Hepatic stellate cell (primary cell): ENCODE measurements around the gene FAM180B.

ENCODE experiments used
- DNase-seq: peaks from one replicate; pipeline ENCODE4 v3.0.0; 2011; ENCODE audit warnings: low spot score

The FAM180B gene

DNA sequence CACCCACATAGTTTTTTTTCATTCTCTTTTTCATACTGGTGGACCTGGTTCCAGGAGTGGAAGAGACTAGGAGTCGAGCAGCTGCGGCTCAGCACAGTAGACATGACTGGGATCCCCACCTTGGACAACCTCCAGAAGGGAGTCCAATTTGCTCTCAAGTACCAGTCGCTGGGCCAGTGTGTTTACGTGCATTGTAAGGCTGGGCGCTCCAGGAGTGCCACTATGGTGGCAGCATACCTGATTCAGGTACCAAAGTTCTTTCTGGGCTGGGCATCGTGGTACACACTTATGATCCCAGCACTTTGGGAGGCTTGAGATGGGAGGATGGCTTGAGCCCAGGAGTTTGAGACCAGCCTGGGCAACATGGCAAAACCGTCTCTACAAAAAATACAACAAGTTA is 16.8 kb upstream of the FAM180B start:
- no peak for DNase-seq

- no peak for DNase-seq
Observed at GRCh38 chr11:47570651-47571356, 15.7 kb upstream of the FAM180B start.

GRCh38 chr11:47571357-47571729 is 15.1 kb upstream of the FAM180B start:
- DNase-seq, result no peak

DNA sequence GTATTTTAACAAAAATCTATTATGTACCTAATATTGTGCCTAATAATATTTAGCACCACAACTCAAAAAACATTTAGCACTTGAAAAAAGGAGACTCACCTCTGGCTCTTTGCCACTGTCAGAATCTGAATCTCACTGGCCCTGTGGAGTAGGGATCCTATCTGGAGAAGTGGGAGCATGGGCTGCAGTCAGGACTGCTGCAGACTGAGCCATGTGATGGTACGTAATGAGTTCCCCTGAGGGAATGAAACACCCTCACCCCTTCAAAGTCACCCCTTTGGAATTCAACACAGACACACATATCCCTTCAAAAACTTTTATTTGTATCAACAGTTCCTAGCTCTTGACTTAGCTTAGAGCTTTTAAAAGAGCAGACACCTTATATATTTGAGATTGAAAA is 14.6 kb upstream of the FAM180B start:
- peak; percentile 82 for DNase-seq

- DNase-seq, result no peak
Observed at GRCh38 chr11:47572715-47573255, 13.7 kb upstream of the FAM180B start.

DNA sequence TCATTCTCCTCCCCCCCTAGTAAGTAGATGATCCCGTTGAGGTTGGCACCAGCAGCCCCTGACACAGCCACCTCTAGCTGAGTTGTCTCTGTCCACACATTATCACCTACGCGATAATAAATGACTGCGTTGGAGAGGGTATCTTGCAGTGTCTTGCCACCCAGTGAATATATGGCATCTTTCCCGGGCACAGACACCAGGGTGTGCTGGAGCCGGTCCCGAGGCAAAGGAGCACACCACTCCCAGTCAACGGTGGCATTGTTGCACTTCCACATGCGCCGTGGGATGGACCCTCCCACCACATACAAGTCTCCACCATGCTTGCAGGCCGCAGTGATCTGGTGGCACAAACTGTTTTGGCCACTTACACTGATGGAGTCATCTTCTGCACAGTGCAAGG is 13.2 kb upstream of the FAM180B start:
- no peak for DNase-seq

- DNase-seq, result no peak
Observed at GRCh38 chr11:47577460-47578041, 8.9 kb upstream of the FAM180B start.

DNA sequence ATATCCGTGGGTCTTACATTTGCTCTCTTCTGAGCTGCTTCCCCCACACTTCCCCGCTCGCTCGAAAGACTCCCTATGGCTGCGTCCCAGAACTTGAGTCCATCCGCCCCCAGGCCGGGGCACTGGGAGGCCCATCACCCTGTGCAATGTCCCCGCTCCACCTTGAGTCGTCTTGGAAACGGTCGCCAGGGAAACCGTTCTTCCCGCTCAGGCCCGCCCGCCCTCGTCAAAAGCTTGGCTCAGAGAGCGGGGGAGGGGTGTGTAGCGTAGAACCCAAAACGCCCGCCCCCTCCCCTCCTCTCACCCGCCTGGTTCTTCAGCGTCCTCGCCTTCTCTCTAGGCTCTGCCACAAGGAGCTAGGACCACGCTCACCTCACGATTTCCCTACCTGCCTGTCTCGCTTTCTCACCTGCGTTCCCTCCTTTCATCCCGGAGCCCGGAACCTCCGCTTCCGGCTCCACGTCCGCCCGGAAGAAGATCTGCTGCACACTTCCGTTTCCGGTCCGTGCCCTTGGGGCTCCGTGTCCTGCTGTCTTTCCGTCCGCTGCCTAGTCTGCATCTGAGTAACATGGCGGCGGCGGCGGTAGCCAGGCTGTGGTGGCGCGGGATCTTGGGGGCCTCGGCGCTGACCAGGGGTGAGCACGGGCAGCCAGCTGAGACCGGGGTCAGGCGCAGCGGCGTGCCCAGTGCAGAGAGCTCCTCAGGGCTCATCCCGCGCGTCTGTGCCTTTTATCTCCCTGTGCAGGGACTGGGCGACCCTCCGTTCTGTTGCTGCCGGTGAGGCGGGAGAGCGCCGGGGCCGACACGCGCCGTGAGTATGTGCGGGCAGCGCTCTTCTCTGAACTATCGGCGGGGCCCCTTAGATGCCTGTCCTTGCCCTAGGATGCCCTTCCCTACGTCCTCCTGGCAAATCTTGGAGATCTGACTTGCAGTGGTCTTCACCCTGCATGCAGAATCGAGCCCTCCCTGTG is 7.7 kb upstream of the FAM180B start, which contains the start of the genes KBTBD4 and NDUFS3:
KBTBD4 (minus strand) TSS at position 447 of the 971 bp plus-strand sequence; CDS start at position 428, 19 bp downstream.
NDUFS3 (plus strand) TSS at position 551 of the 971 bp plus-strand sequence; CDS start at position 569, 18 bp downstream.
- peak; percentile 89 for DNase-seq

- no peak for DNase-seq
Observed at GRCh38 chr11:47583844-47584243, 2.6 kb upstream of the FAM180B start.

- no peak for DNase-seq
Observed at GRCh38 chr11:47587039-47587716, 700 bp downstream of the FAM180B start.

DNA sequence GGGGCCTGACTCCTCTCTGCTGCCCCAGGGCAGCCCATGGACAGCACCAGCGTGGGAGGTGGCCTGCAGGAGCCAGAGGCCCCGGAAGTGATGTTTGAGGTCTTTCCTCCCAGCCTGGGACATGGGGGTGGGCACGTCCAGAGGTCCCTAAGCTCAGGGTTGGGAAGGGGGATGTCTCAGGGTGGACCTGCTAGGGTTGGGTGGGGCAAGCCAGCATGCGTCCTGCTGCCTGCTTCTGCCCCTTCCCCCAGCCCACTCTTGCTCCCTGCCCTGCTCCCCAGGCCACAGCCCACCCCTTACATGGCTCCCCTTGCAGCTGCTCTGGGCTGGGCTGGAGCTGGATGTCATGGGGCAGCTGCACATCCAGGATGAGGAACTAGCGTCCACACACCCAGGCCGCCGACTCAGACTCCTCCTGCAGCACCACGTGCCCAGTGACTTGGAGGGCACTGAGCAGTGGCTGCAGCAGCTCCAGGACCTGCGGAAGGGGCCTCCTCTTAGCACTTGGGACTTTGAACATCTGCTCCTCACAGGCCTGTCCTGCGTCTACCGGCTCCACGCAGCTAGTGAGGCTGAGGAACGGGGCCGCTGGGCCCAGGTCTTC is 1.3 kb downstream of the FAM180B start:
- no peak for DNase-seq

- no peak for DNase-seq
Observed at GRCh38 chr11:47589118-47589517, 2.6 kb downstream of the FAM180B start.

- no peak for DNase-seq
Observed at GRCh38 chr11:47589584-47589976, 3.1 kb downstream of the FAM180B start.

GRCh38 chr11:47589977-47590861 is 3.7 kb downstream of the FAM180B start:
- no peak for DNase-seq

GRCh38 chr11:47591764-47592163 is 5.3 kb downstream of the FAM180B start:
- DNase-seq, result no peak

- no peak for DNase-seq
Observed at GRCh38 chr11:47592251-47592650, 5.8 kb downstream of the FAM180B start.

DNA sequence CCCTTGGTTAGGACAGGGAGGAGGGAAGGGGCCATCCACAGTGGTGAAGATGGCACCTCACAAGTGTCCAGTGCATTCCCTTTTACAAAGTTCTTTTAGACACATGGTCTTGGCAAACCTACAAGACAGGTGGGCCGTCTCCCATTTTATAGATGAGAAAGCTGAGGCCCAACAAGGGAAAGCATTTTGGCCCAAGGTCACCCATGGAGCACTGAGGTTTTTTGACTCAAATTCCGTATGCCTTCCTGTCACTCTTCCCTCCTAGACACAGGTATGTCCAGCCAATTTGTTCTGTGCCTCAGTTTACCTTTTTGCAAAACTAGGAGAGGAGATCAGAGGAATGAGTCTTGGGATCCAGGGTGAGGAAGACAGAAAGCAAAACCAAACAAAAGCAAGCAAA is 6.5 kb downstream of the FAM180B start:
- no peak for DNase-seq

GRCh38 chr11:47593492-47593933 is 7.0 kb downstream of the FAM180B start:
- no peak for DNase-seq

- no peak for DNase-seq
Observed at GRCh38 chr11:47593934-47594855, 7.7 kb downstream of the FAM180B start, which contains the start of gene C1QTNF4. Gene C1QTNF4 (minus strand): TSS chr11:47594411. CDS start chr11:47590810, 3,601 bp downstream.
